GM19467 (cell line): ENCODE results near the gene STX2.

Experiments
- ATAC-seq: cut with Tn5 transposase; IDR thresholded peaks from one replicate; pipeline ENCODE4 v1.9.1; 2021; ENCODE audit warnings: mild to moderate bottlenecking, moderate library complexity; ENCODE audit not compliant: unreplicated experiment

STX2 gene

DNA sequence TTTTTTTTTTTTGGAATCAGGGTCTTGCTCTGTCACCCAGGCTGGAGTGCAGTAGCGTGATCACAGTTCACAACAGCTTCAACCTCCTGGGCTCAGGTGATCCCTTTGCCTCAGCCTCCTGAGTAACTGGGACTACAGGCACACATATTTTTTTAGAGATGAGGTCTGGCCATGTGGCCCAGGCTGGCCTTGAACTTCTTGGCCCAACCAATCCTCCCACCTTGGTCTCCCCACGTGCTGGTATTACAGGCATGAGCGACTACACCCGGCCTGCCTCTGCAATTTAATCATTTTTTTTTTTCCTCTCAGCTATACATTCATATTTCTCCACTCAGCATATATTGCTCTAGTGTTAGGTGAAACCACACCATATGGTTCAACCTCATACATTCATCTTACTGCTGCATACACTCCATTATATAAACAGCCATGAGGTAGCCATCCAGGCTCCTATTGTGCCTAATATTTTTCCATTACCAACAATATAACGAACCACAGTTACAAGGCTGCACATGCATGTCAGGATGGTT, 7.1 kb downstream of the STX2 start:
- no peak for ATAC-seq

DNA sequence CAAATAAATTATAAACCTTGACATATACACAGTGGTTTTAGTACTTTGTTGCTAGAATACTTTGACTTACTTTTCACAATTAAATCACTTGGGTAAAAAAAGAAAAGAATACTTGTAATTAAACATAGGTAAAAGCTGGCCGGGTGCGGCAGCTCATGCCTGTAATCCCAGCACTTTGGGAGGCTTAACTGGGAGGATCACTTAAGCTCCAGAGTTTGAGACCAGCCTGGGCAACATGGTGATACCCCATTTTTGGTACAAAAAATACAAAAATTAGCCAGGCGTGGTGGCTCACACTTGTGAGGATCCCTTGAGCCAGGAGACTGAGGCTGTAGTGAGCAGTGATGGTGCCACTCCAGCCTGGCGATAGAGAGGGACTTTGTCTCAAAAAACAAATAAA, 7.8 kb downstream of the STX2 start:
- no peak for ATAC-seq

DNA sequence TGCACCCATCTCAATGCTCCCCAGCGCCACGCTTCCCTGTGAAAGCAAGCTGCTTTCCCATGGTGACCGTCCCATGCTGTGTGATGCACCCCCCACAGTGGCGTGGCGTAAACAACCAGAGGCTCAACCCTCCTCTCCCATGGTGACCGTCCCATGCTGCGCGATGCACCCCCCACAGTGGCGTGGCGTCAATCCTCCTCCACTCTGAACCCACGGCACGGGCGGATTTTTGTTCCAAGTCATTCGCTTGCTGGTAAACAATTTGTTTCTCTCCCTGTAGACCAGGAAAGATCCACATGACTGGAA, 8.9 kb downstream of the STX2 start:
- no peak for ATAC-seq

DNA sequence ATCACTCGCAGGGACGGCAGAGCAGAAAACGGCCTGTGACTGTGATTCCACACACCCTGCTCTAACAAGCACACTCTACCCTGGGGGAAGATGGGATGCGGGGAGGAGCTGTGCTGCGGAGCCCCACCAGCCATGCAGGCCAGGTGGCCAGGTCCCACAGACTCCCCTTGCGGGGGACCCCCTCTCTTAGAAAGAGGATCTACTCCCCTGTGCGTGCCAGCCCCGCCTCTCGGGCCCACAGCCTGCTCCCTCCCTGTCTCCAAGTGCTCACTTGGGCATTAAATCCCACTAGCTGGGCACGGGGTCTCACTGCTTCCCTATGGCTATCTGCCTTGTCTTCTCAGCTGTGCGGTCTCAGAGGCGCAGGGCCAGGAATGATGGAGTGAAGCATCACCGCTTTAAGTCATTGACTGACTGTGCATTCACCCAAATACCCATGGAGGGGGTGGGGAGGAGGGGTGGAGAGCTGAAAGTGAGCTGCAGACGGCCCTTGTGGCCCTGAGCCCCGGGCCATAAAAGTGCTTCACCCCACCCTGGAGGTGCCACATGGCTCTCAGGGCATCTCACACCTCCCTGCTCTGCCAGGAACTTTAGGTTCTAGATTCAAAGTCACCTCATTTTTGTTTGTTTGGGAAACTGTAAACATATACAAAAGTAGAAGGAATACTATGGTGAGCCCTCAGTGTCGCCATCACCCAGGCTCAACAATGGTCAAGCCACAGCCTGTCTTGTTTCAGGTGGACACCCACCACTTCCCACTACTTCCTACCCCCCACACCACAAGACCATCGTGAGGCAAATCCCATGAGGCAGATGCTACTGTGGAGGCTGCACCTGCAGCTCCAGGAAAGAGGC, 9.4 kb downstream of the STX2 start:
- no peak for ATAC-seq

DNA sequence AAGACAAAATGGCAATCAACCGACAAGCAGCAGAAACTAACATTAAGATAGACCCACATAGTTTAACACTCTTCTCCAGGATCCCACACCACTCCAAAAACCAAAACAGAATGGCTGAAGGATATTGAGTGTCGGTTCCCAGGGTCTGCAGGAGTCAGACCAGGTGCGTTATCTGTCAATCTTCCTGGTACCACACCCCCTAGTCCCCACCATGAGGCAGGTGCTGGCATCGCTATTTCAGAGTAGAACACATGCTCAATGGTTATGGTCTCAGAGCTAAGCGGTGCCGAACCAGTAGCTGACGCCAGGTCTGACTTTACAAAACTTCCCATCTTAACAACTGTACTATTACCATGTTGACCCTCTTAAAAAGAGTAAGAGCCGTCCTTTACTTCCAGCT, 10.2 kb downstream of the STX2 start:
- no peak for ATAC-seq

GRCh38 chr12:130827432-130827831, 11.6 kb downstream of the STX2 start:
- ATAC-seq, result no peak

- no peak for ATAC-seq
These were observed 12.8 kb downstream of the STX2 start for GRCh38 chr12:130826151-130826801.

DNA sequence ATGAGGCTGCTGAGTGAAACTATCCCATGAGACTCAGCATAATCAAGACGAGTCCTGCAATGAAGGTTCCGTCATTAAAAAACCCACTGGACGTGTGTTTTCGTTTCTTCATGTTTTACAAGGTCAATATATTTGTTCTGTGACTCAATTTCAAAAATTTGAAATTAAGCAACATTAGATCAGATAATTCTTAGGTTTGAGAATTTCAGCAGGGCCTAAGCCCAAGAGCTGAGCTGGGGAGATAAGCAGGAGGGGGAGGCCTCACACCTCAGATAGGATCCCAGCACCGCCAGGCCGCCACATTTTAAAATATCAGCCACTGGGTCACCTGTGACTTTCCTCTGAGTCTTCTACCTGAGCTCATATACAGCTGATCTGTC, 13.3 kb downstream of the STX2 start:
- ATAC-seq, result no peak

- ATAC-seq, result no peak
These were observed 19.4 kb downstream of the STX2 start for GRCh38 chr12:130819681-130820080.

DNA sequence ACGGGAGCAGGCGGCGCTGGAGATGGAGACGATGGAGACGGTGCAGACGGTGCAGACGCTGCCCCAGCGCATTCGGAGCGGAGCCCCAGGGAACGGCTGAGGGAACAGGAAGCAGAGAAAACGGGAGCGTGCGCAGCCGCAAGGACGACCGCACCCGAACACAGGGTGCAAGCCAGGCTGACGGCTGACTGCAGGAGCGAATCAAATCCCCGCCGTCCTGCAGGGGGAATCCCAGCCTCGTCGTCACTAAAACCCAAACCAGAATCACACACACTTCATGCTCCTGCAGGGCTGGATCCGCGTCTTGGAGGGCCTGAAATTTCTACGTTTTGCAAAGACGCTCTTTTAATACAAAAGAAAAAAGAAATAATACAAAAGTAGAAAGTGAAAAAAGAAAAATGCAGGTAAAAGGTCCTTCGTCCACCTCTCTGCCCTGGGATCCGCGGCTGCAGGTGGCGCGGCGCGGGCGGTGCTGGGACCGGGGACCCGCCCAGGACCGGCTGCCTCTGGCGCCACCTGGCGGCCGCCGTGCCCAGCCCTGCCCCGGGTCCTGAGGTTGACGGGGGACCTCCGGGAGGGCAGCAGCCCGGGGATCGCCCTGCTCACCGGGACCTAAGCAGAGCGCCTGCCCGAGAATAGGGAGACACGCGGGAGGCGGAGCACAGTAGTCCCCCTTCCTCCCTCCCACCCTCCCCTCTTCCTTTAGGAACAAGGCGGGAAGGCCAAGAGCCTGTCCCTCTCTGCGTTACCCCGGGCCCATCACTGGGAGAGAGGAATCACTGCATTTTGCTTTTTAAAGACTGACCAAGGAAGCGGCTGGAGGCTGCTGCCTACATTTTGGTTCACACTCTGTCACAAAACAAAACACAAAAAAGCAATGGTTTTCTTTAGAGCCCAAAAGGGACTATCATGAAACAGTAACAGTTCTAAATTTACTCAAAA, 20.1 kb downstream of the STX2 start:
- peak; percentile 81 for ATAC-seq

GRCh38 chr12:130818272-130818634, 20.8 kb downstream of the STX2 start:
- ATAC-seq, result peak; percentile 8

DNA sequence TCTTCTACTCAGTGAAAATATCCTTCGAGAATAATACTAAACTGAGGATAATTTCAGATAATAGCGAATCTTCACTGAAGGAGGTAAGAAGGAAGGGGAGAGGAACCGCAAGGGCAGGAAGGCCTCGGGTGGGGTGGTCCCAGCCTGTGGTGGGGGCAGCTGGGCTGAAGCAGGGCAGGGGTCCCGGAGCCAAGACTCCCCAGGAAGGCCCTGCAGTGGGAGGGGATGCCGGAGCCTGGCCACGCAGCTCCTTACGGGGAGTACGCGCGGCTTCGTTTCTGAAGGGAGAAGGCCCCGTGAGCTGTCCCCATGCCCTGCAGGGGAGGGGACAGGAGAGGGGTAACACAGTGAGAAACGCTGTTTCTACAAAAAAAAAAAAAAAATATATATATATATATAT, 21.2 kb downstream of the STX2 start:
- ATAC-seq, result no peak

DNA sequence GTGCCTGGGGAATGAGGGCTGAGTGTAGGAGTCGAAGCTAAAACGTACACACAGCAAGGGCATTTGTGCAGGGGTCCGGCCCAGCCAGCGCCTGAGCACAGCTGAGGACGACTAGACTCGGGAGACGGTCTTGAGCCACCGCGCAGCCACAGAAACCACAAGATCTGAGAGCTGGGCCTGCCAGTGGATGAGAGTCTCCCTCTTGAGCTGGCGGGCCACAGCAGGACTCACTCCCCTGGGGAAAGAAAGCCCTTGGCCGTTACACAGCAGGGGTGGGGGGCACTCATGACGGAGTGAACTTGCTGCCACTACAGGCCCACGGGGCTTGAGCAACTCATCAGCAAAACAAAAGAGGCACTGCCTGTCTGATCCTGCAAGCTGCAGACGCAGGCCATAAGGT, 23.0 kb downstream of the STX2 start:
- no peak for ATAC-seq

DNA sequence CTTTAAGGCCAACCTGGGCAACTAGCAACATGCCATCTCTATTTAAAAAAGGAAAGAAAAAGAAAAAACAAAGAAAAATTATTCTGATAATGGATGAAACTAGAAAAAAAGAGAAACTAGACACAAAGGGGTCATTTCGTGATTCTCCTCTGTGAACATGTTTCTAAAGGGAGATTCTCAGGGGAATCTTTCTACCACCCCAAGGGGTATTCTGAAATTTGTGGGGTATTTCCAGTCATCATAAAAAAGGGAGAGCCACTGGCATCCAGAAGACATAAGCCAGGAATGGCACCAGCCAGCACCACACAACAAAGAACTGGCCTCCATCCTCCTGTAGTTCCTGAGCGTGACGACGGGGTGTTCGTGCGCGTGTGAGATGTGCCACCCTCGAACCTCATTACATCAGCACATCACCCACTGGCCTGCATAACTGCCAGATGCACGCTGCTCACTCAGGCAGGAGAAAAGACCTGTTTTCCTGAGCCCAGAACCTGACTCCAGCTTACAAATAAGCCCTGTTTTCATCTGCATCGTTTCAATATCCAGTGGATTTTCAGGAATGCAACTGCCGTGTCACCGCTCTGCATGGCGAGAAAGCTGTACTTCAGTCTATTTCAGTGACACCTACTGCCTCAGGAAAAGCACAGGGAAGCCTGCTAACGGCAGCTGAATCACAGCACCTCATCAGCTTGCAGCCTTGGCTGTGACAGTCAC, 23.9 kb downstream of the STX2 start:
- no peak for ATAC-seq

DNA sequence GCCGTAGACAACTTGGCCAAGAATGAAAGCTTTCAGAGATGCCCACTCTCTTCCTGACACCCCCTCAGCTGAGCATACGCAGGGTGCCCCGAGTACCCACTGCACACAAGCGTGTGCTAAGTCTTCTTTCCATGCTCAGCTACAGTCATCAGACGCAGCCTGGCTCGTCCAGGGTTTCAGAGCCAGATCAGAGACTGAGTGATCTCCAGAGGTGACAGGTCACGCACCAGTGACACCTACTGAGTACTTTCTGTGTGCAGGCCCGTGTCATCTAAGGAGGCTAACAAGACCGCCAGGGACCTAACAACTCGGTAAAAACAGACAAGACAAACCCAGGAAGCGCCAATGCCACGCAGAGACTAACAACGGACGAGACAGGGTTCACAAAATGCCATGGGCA, 25.1 kb downstream of the STX2 start:
- ATAC-seq, result no peak

- ATAC-seq, result no peak
These were observed 25.6 kb downstream of the STX2 start for GRCh38 chr12:130813436-130813835.

- no peak for ATAC-seq
These were observed 29.3 kb downstream of the STX2 start for GRCh38 chr12:130809791-130810190.

GRCh38 chr12:130807309-130807708, 31.7 kb downstream of the STX2 start:
- ATAC-seq, result no peak

GRCh38 chr12:130806574-130806973, 32.5 kb downstream of the STX2 start:
- ATAC-seq, result no peak

DNA sequence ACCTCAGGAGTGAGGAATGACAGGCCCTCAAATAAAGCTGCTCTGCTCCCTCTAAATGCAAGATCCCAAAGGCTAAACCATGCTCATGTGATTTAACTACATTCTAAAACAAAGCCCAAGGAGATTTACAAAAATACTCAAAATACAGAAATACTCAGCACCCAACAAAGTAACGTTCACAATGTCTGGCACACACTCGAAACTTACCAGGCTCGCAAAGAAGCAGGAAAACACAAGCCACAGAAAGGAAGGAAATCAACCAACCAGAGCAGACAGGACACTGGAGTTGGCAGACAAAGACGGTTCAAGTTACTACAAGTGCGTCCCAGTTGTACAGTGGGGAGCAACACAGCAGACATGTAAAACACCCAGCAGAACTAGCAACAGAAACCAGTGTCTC, 33.4 kb downstream of the STX2 start:
- no peak for ATAC-seq

DNA sequence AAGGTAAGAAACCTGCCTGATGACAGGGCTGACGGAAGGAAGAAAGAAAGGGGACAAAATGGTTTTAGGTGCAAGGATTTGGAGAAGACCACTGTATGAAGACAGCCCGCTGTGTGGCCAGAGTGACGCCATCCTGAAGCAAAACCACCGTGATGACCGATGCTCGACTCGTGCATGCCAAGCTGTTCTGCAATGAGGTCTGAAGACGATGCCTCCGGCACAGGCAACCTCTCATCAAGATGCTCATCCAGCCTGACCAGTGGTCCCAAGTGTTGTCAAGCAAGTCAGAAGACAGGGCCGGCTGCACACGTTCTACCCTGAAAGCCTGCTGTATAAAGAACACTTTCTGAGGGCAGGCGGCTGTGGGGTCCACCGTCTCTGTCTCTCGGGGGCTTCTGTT, 34.8 kb downstream of the STX2 start:
- ATAC-seq, result no peak
